ENCODE data around the gene FAM98C. TPM values are rescaled to one million over a fixed set of nuclear protein-coding genes. Genes with fewer than 3 reads are reported as not detected.

FAM98C gene
- total and polyA plus RNA-seq, 2 donors (not counting 1 experiment from before 2014, with no cell fraction given): 44.1 to 73.5 TPM

GRCh38 chr19:38412491-38412890 lies 9.6 kb downstream of the FAM98C start:
- Mint-ChIP-seq H3K27me3 (no peaks in the 10 kb centered on the region), H3K4me3 (no peak overlapping the region), H3K27ac (no peak overlapping the region), H3K9me3 (ENCODE audit: insufficient read depth) (no peaks in the 10 kb centered on the region), H3K4me1 (peaks cover 6% of the 10 kb centered on the region)
- Histone ChIP-seq H3K27me3 (replicated peaks in 1 of 4; ENCODE audit: control extremely low read depth in 1 of 4, control insufficient read depth in 3 of 4, insufficient read depth in 4 of 4, low read length in 3 of 4) (no peaks in the 10 kb centered on the region), H3K9ac (ENCODE audit: low read length) (no peak overlapping the region), H3K79me2 (ENCODE audit: control insufficient read depth, insufficient read depth, low read length) (no peaks in the 10 kb centered on the region), H3K9me3 (ENCODE audit: control extremely low read depth in 1 of 3, control insufficient read depth in 2 of 3, insufficient read depth in 1 of 3, low read length in 2 of 3) (peaks cover 0 to 2% (median 0%) of the 10 kb centered on the region in 3 donors), H4K20me1 (ENCODE audit: control insufficient read depth, insufficient read depth, low read length, poor library complexity, severe bottlenecking) (no peaks in the 10 kb centered on the region), H3K4me3 (ENCODE audit: control extremely low read depth in 1 of 5, extremely low read depth in 1 of 5, insufficient read depth in 1 of 5, low read depth in 2 of 5, low read length in 4 of 5) (no peak overlapping the region), H3K4me1 (ENCODE audit: control insufficient read depth in 2 of 2, insufficient read depth in 2 of 2, low read length in 2 of 2) (peaks cover 4 to 7% of the 10 kb centered on the region in 2 donors), H2AFZ (ENCODE audit: insufficient read depth, low read depth, low read length, poor library complexity, severe bottlenecking) (no peak overlapping the region), H3K4me2 (replicated peaks; ENCODE audit: low read depth, low read length, poor library complexity, severe bottlenecking) (no peak overlapping the region), H3K36me3 (replicated peaks in 1 of 2; ENCODE audit: control extremely low read depth in 1 of 2, control insufficient read depth in 1 of 2, extremely low read depth in 1 of 2, insufficient read depth in 2 of 2, low read length in 1 of 2) (peaks cover 0 to 4% of the 10 kb centered on the region in 2 experiments), H3K27ac (ENCODE audit: low read length in 2 of 2) (no peak overlapping the region)
- POLR2A ChIA-PET: no interaction called here
- DNase-seq (no peak), ATAC-seq (ENCODE audit: low read depth) (no peak)
- intact Hi-C loops (cut with micrococcal nuclease): no loop called here
- CTCF ChIA-PET: no interaction called here
- no peak for TF ChIP-seq EZH2 (IDR thresholded peaks at IDR 0.05; ENCODE audit: borderline replicate concordance, insufficient read depth, low read depth, low read length, poor library complexity, severe bottlenecking)
- TF ChIP-seq, protein P1, sequence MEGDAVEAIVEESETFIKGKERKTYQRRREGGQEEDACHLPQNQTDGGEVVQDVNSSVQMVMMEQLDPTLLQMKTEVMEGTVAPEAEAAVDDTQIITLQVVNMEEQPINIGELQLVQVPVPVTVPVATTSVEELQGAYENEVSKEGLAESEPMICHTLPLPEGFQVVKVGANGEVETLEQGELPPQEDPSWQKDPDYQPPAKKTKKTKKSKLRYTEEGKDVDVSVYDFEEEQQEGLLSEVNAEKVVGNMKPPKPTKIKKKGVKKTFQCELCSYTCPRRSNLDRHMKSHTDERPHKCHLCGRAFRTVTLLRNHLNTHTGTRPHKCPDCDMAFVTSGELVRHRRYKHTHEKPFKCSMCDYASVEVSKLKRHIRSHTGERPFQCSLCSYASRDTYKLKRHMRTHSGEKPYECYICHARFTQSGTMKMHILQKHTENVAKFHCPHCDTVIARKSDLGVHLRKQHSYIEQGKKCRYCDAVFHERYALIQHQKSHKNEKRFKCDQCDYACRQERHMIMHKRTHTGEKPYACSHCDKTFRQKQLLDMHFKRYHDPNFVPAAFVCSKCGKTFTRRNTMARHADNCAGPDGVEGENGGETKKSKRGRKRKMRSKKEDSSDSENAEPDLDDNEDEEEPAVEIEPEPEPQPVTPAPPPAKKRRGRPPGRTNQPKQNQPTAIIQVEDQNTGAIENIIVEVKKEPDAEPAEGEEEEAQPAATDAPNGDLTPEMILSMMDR (IDR thresholded peaks at IDR 0.05): no peak
- 100% methylated on average over 8 of the region's 8 CpGs for WGBS (ENCODE audit: insufficient coverage)

DNA sequence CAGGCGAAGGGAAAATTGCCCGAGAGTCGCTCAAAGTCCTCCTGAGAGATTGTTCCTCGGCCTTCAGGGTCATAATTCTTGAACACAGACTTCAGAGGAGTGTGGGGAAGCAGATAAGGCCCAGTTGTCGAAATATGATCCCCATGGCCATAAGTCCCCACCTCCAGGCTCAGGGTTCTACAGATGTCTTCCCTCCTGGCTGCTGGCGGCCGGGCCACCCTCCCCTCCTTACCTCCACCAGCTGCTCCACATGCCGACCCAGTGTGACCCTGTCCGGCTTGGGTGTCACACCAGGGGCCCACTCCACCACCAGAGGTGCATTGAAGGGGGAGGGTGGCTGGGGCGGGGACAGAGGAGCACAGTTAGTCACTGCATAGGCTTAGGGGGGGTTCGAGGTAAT lies 10.1 kb downstream of the FAM98C start:
- peaks cover 11% of the 10 kb centered on the region for H3K4me1 Mint-ChIP-seq
- intact Hi-C loops (cut with micrococcal nuclease): no loop called here
- ATAC-seq (ENCODE audit: low read depth) (no peak), DNase-seq (no peak)
- H3K27ac Mint-ChIP-seq: no peak overlapping the region
- no peaks in the 10 kb centered on the region for H3K27me3 Mint-ChIP-seq
- H2AFZ ChIP-seq (ENCODE audit: insufficient read depth, low read depth, low read length, poor library complexity, severe bottlenecking): no peak overlapping the region
- no peak overlapping the region for H3K4me3 Mint-ChIP-seq
- H3K4me1 ChIP-seq (ENCODE audit: control insufficient read depth in 2 of 2, insufficient read depth in 2 of 2, low read length in 2 of 2): peaks cover 9 to 12% of the 10 kb centered on the region in 2 donors
- WGBS (ENCODE audit: insufficient coverage): 90% methylated on average over 5 of the region's 11 CpGs
- POLR2A ChIA-PET: no interaction called here
- no peak overlapping the region for H3K9ac ChIP-seq (ENCODE audit: low read length)
- H3K9me3 Mint-ChIP-seq (ENCODE audit: insufficient read depth): no peaks in the 10 kb centered on the region
- H3K36me3 ChIP-seq (replicated peaks in 1 of 2; ENCODE audit: control extremely low read depth in 1 of 2, control insufficient read depth in 1 of 2, extremely low read depth in 1 of 2, insufficient read depth in 2 of 2, low read length in 1 of 2): peaks cover 0 to 2% of the 10 kb centered on the region in 2 experiments
- H3K4me3 ChIP-seq (ENCODE audit: control extremely low read depth in 1 of 5, extremely low read depth in 1 of 5, insufficient read depth in 1 of 5, low read depth in 2 of 5, low read length in 4 of 5): no peak overlapping the region
- CTCF ChIA-PET: interaction anchor here (0.6 kb wide), 1 partner anchor 10 kb away, joined by 3 read pairs; the partner anchor contains the start of gene FAM98C
- no peak for TF ChIP-seq EZH2 (IDR thresholded peaks at IDR 0.05; ENCODE audit: borderline replicate concordance, insufficient read depth, low read depth, low read length, poor library complexity, severe bottlenecking)
- H3K79me2 ChIP-seq (ENCODE audit: control insufficient read depth, insufficient read depth, low read length): no peaks in the 10 kb centered on the region
- H4K20me1 ChIP-seq (ENCODE audit: control insufficient read depth, insufficient read depth, low read length, poor library complexity, severe bottlenecking): no peaks in the 10 kb centered on the region
- peaks cover 0 to 2% (median 0%) of the 10 kb centered on the region in 3 donors for H3K9me3 ChIP-seq (ENCODE audit: control extremely low read depth in 1 of 3, control insufficient read depth in 2 of 3, insufficient read depth in 1 of 3, low read length in 2 of 3)
- no peaks in the 10 kb centered on the region for H3K27me3 ChIP-seq (replicated peaks in 1 of 4; ENCODE audit: control extremely low read depth in 1 of 4, control insufficient read depth in 3 of 4, insufficient read depth in 4 of 4, low read length in 3 of 4)
- no peak overlapping the region for H3K4me2 ChIP-seq (replicated peaks; ENCODE audit: low read depth, low read length, poor library complexity, severe bottlenecking)
- no peak overlapping the region for H3K27ac ChIP-seq (ENCODE audit: low read length in 2 of 2)

Measured in B cell (primary cell).